MCF 10A (cell line): ENCODE measurements around the gene SERPINB6. TPM values are rescaled to one million over a fixed set of nuclear protein-coding genes. Genes with fewer than 3 reads are reported as not detected.

Experiments used
- BruUV-seq: library from RNA; stranded (reverse); fragments of 400-500 nt; replicated peaks from 2 replicates; lab custom pipeline; 2021; lab: Mats Ljungman, UMichigan
- CTCF ChIA-PET: fragments of 300-600 bp; sonication (Branson Sonifier 250); formaldehyde crosslinking; extraction: SDS; loops from one replicate; lab custom pipeline; 2021; ENCODE audit warnings: antibody characterized with exemption, inconsistent platforms; lab: Yijun Ruan, JAX
- POLR2A ChIA-PET: fragments of 300-600, 350-650 bp; sonication (Branson Sonifier 250); formaldehyde crosslinking; extraction: SDS; loops from one replicate; lab custom pipeline; 2020; ENCODE audit warnings: antibody characterized with exemption, inconsistent platforms; lab: Yijun Ruan, JAX
- DNase-seq: peaks from one replicate; pipeline ENCODE4 v3.0.0-alpha.2; 2018; ENCODE audit not compliant: unreplicated experiment
- H3K27ac Mint-ChIP-seq: one replicate; pipeline ENCODE4 v1.8.0; 2022; ENCODE audit warnings: mild to moderate bottlenecking, low read depth, mixed read lengths; ENCODE audit not compliant: unreplicated experiment
- H3K27me3 Mint-ChIP-seq: one replicate; pipeline ENCODE4 v1.8.0; 2022; ENCODE audit warnings: mixed read lengths; ENCODE audit not compliant: insufficient read depth, unreplicated experiment
- H3K36me3 Mint-ChIP-seq: one replicate; pipeline ENCODE4 v1.8.0; 2022; ENCODE audit warnings: mild to moderate bottlenecking, moderate library complexity, mixed read lengths; ENCODE audit not compliant: insufficient read depth, unreplicated experiment
- H3K4me1 Mint-ChIP-seq: one replicate; pipeline ENCODE4 v1.8.0; 2022; ENCODE audit warnings: mixed read lengths; ENCODE audit not compliant: insufficient read depth, unreplicated experiment
- H3K4me3 Mint-ChIP-seq: one replicate; pipeline ENCODE4 v1.8.0; 2022; ENCODE audit warnings: mild to moderate bottlenecking, moderate library complexity, mixed read lengths; ENCODE audit not compliant: unreplicated experiment
- H3K9me3 Mint-ChIP-seq: one replicate; pipeline ENCODE4 v1.8.0; 2022; ENCODE audit warnings: mixed read lengths; ENCODE audit not compliant: unreplicated experiment
- intact Hi-C: fragments of 100-400 bp; cut with micrococcal nuclease; formaldehyde crosslinking; loops from 2 replicates; pipeline ENCODE4 v1.14.1; 2022
- total RNA-seq: library from RNA; stranded (reverse); gene quantifications from 2 replicates; pipeline ENCODE4 v1.2.3, GENCODE V29; 2022
- TF ChIP-seq, protein P1 (sequence below): fragments of 200-600 bp; IDR thresholded peaks from one replicate; pipeline ENCODE4 v1.8.0; 2022; ENCODE audit warnings: antibody characterized with exemption, mild to moderate bottlenecking; ENCODE audit not compliant: unreplicated experiment

SERPINB6 gene
- total RNA-seq, 1 experiment from 2014 or later, result 75.6 TPM

DNA sequence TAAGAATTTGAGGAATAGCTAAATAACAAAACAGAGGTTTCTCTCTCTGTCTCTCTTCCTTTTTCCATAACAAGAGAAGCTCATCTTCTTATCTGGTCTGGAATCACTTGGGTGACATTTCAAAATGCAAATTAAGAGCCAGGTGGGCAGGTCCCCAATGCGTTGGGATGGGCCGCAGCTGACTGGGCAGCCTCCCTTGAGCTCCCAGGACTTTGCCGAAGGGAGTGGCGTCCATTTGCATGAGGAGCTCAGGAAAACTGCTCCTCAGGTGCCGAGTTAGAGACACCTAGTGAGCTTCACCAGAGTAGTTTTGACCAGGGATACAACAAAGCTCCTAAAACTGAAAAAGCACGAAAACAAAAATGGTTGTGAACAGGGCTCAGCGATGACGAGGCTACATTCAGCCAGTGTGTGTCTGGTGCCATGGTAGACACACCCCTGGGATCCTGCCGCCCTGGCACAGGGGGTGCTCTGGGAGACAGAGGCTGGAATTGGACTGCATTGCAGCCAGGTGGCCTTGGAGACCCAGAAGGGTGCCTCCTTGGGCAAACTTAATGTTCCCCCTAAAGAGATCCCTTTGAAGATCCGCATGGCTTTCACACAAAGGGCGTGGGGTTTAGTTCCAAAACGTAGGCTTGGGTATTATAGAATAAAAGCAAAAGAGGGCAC, 13.5 kb upstream of the SERPINB6 start:
- ChIA-PET CTCF (interaction anchor here (0.6 to 1.7 kb wide), 4 partner anchors 10 to 138 kb away, joined by 3 to 4 read pairs (median 3); no protein-coding TSS in a partner anchor), POLR2A (interaction anchor here (1.3 to 2.2 kb wide), 3 partner anchors 9 to 83 kb away, joined by 3 to 6 read pairs (median 5); partner anchors contain the start of gene RIPK1)
- Mint-ChIP-seq H3K36me3 (no peaks in the 10 kb centered on the region), H3K27ac (no peak overlapping the region), H3K4me1 (peaks cover 38% of the 10 kb centered on the region), H3K27me3 (no peaks in the 10 kb centered on the region), H3K4me3 (no peak overlapping the region), H3K9me3 (no peaks in the 10 kb centered on the region)
- no TSS peak for BruUV-seq
- DNase-seq, result no peak
- TF ChIP-seq, protein P1, sequence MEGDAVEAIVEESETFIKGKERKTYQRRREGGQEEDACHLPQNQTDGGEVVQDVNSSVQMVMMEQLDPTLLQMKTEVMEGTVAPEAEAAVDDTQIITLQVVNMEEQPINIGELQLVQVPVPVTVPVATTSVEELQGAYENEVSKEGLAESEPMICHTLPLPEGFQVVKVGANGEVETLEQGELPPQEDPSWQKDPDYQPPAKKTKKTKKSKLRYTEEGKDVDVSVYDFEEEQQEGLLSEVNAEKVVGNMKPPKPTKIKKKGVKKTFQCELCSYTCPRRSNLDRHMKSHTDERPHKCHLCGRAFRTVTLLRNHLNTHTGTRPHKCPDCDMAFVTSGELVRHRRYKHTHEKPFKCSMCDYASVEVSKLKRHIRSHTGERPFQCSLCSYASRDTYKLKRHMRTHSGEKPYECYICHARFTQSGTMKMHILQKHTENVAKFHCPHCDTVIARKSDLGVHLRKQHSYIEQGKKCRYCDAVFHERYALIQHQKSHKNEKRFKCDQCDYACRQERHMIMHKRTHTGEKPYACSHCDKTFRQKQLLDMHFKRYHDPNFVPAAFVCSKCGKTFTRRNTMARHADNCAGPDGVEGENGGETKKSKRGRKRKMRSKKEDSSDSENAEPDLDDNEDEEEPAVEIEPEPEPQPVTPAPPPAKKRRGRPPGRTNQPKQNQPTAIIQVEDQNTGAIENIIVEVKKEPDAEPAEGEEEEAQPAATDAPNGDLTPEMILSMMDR, result no peak
- intact Hi-C loops, result no loop called here

DNA sequence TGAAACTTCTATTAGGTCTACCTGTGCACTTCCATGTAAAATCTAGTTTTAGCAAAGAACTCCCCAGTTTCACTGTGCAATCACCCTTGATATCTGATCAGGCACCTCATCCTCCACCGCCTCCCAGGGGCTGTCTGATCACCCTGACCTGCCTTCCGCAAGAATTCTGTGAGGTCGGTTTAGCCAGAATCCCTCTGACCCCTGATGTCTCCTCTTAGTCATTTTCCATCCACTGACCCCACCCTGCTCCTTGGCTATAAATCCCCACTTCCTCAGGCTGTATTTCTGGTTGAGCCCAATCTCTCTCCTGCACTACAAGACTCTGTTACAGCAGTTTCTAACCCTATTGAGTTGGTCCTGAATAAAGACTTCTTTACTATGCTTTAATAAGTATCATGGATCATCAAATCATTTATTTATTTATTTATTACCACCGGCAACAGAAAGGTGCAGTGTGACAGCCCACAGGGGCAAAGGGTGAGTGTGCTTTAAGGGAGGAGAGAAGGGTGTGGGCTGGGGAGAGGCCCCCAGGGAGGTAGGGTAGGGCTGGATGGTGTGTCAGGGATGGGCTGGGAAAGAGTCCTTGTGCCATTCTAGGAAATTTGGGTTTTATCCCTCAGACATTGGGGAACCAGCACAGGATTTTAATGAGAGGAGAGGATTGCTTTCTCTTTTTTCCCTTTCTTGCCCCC, 11.2 kb upstream of the SERPINB6 start:
- Mint-ChIP-seq H3K4me1 (peaks cover 31% of the 10 kb centered on the region), H3K27me3 (no peaks in the 10 kb centered on the region), H3K36me3 (no peaks in the 10 kb centered on the region), H3K27ac (no peak overlapping the region), H3K9me3 (no peaks in the 10 kb centered on the region), H3K4me3 (no peak overlapping the region)
- TF ChIP-seq, protein P1, result no peak
- BruUV-seq, result no TSS peak
- POLR2A ChIA-PET, result interaction anchor here (0.6 kb wide), 1 partner anchor 33 kb away, joined by 3 read pairs; no protein-coding TSS in a partner anchor
- intact Hi-C loops, result no loop called here
- no peak for DNase-seq
- CTCF ChIA-PET, result no interaction called here

DNA sequence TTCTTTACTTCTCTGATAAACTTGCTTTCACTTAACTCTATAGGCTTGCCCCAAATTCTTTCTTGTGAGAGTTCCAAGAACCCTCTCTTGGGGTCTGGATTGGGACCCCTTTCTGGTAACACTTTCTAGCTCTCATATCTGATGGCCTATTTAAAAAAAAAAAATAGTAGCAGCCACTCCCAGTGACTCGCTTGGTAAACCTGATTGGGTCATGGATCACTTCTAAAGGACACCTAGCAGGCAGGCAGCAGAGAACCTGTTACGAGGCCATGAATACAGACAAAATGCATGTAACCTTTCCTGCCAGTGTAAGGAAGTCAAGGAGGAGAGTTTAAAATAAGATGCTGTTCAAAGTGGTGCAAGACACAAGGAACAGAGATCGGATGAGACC, 9.1 kb upstream of the SERPINB6 start:
- no peaks in the 10 kb centered on the region for H3K27me3 Mint-ChIP-seq
- BruUV-seq, result no TSS peak
- no peak for DNase-seq
- POLR2A ChIA-PET, result interaction anchor here (1.9 to 2.1 kb wide), 2 partner anchors 9 to 10 kb away, joined by 4 to 13 read pairs; partner anchors contain the start of gene SERPINB6
- intact Hi-C loops, result no loop called here
- no peak overlapping the region for H3K4me3 Mint-ChIP-seq
- CTCF ChIA-PET, result interaction anchor here (0.9 kb wide), 1 partner anchor 172 kb away, joined by 3 read pairs; no protein-coding TSS in a partner anchor
- no peaks in the 10 kb centered on the region for H3K9me3 Mint-ChIP-seq
- no peaks in the 10 kb centered on the region for H3K36me3 Mint-ChIP-seq
- H3K4me1 Mint-ChIP-seq, result peaks cover 14% of the 10 kb centered on the region
- no peak overlapping the region for H3K27ac Mint-ChIP-seq
- TF ChIP-seq, protein P1, result no peak
